ENCODE measurements around the gene OVOL3. TPM values are rescaled to one million over a fixed set of nuclear protein-coding genes. Genes with fewer than 3 reads are reported as not detected.

Gene OVOL3
- total RNA-seq, 5 donors from 2014 or later (not counting 1 experiment from before 2014, with no cell fraction given): not detected

GRCh38 chr19:36097036-36097435, 13.9 kb upstream of the OVOL3 start:
- no peaks in the 10 kb centered on the region for H3K9me3 ChIP-seq
- H3K4me3 ChIP-seq (ENCODE audit: control insufficient read depth in 1 of 2, extremely low read depth in 1 of 2, low read length in 1 of 2): no peak overlapping the region
- ATAC-seq (replicated peaks in 1 of 4) (no peak), DNase-seq (no peak)
- Mint-ChIP-seq H3K4me3 (no peak overlapping the region), H3K4me1 (peaks cover 0 to 13% (median 10%) of the 10 kb centered on the region in 3 donors), H3K9me3 (no peaks in the 10 kb centered on the region), H3K27me3 (no peaks in the 10 kb centered on the region), H3K27ac (no peak overlapping the region), H3K36me3 (no peaks in the 10 kb centered on the region)
- H3K4me1 ChIP-seq (ENCODE audit: control insufficient read depth in 1 of 2, extremely low read depth in 1 of 2, insufficient read depth in 2 of 2, low read length in 2 of 2): peaks cover 0 to 14% of the 10 kb centered on the region in 2 experiments
- POLR2A ChIA-PET: no interaction called here
- WGBS (ENCODE audit: insufficient coverage): no CpG with 5 or more reads among the region's 6 CpGs
- no peaks in the 10 kb centered on the region for H3K27me3 ChIP-seq (replicated peaks in 1 of 2; ENCODE audit: control insufficient read depth in 2 of 2, extremely low read depth in 1 of 2, insufficient read depth in 2 of 2, low read length in 1 of 2)
- CTCF ChIA-PET: no interaction called here
- peaks cover 0 to 7% of the 10 kb centered on the region in 2 donors for H3K36me3 ChIP-seq (ENCODE audit: control insufficient read depth in 2 of 2, extremely low read depth in 1 of 2, insufficient read depth in 1 of 2, low read length in 1 of 2)
- H3K27ac ChIP-seq (ENCODE audit: low read length): no peak overlapping the region

GRCh38 chr19:36099166-36099785, 11.7 kb upstream of the OVOL3 start:
- H3K9me3 Mint-ChIP-seq: no peaks in the 10 kb centered on the region
- DNase-seq: no peak
- no peak overlapping the region for H3K27ac Mint-ChIP-seq
- 97% methylated on average over 17 of the region's 19 CpGs for WGBS (ENCODE audit: insufficient coverage)
- no peaks in the 10 kb centered on the region for H3K9me3 ChIP-seq
- H3K4me3 ChIP-seq (ENCODE audit: control insufficient read depth in 1 of 2, extremely low read depth in 1 of 2, low read length in 1 of 2): no peak overlapping the region
- ChIA-PET CTCF (interaction anchor here in 1 of 2 donors (0.7 kb wide), 1 partner anchor 847 kb away, joined by 9 read pairs; no protein-coding TSS in a partner anchor), POLR2A (no interaction called here)
- no peaks in the 10 kb centered on the region for H3K27me3 Mint-ChIP-seq
- no peaks in the 10 kb centered on the region for H3K27me3 ChIP-seq (replicated peaks in 1 of 2; ENCODE audit: control insufficient read depth in 2 of 2, extremely low read depth in 1 of 2, insufficient read depth in 2 of 2, low read length in 1 of 2)
- no peaks in the 10 kb centered on the region for H3K4me1 ChIP-seq (ENCODE audit: control insufficient read depth in 1 of 2, extremely low read depth in 1 of 2, insufficient read depth in 2 of 2, low read length in 2 of 2)
- no peaks in the 10 kb centered on the region for H3K36me3 Mint-ChIP-seq
- ATAC-seq (replicated peaks in 1 of 4): no peak
- peaks cover 4 to 13% of the 10 kb centered on the region in 2 donors for H3K36me3 ChIP-seq (ENCODE audit: control insufficient read depth in 2 of 2, extremely low read depth in 1 of 2, insufficient read depth in 1 of 2, low read length in 1 of 2)
- H3K27ac ChIP-seq (ENCODE audit: low read length): no peak overlapping the region
- H3K4me3 Mint-ChIP-seq: no peak overlapping the region
- no peaks in the 10 kb centered on the region for H3K4me1 Mint-ChIP-seq

- POLR2A ChIA-PET: no interaction called here
- ATAC-seq (replicated peaks in 1 of 4) (no peak), DNase-seq (no peak)
- Mint-ChIP-seq H3K4me1 (no peaks in the 10 kb centered on the region), H3K36me3 (no peaks in the 10 kb centered on the region), H3K4me3 (no peak overlapping the region), H3K9me3 (no peaks in the 10 kb centered on the region), H3K27me3 (no peaks in the 10 kb centered on the region), H3K27ac (no peak overlapping the region)
- Histone ChIP-seq H3K9me3 (no peaks in the 10 kb centered on the region), H3K4me3 (ENCODE audit: control insufficient read depth in 1 of 2, extremely low read depth in 1 of 2, low read length in 1 of 2) (no peak overlapping the region), H3K36me3 (ENCODE audit: control insufficient read depth in 2 of 2, extremely low read depth in 1 of 2, insufficient read depth in 1 of 2, low read length in 1 of 2) (peaks cover 4 to 13% of the 10 kb centered on the region in 2 donors), H3K4me1 (ENCODE audit: control insufficient read depth in 1 of 2, extremely low read depth in 1 of 2, insufficient read depth in 2 of 2, low read length in 2 of 2) (no peaks in the 10 kb centered on the region), H3K27me3 (replicated peaks in 1 of 2; ENCODE audit: control insufficient read depth in 2 of 2, extremely low read depth in 1 of 2, insufficient read depth in 2 of 2, low read length in 1 of 2) (no peaks in the 10 kb centered on the region), H3K27ac (ENCODE audit: low read length) (no peak overlapping the region)
- CTCF ChIA-PET: interaction anchor here in 1 of 2 donors (0.5 kb wide), 1 partner anchor 47 kb away, joined by 3 read pairs; no protein-coding TSS in a partner anchor
- WGBS (ENCODE audit: insufficient coverage): 96% methylated on average over 4 of the region's 5 CpGs
These were observed 10.5 kb upstream of the OVOL3 start for GRCh38 chr19:36100476-36100875.

- no peaks in the 10 kb centered on the region for H3K4me1 Mint-ChIP-seq
- Histone ChIP-seq H3K27ac (ENCODE audit: low read length) (no peak overlapping the region), H3K27me3 (replicated peaks in 1 of 2; ENCODE audit: control insufficient read depth in 2 of 2, extremely low read depth in 1 of 2, insufficient read depth in 2 of 2, low read length in 1 of 2) (no peaks in the 10 kb centered on the region), H3K9me3 (no peaks in the 10 kb centered on the region), H3K36me3 (ENCODE audit: control insufficient read depth in 2 of 2, extremely low read depth in 1 of 2, insufficient read depth in 1 of 2, low read length in 1 of 2) (peaks cover 4 to 13% of the 10 kb centered on the region in 2 donors), H3K4me1 (ENCODE audit: control insufficient read depth in 1 of 2, extremely low read depth in 1 of 2, insufficient read depth in 2 of 2, low read length in 2 of 2) (no peaks in the 10 kb centered on the region), H3K4me3 (ENCODE audit: control insufficient read depth in 1 of 2, extremely low read depth in 1 of 2, low read length in 1 of 2) (no peak overlapping the region)
- ChIA-PET POLR2A (no interaction called here), CTCF (no interaction called here)
- no peaks in the 10 kb centered on the region for H3K9me3 Mint-ChIP-seq
- no peak overlapping the region for H3K27ac Mint-ChIP-seq
- no peak overlapping the region for H3K4me3 Mint-ChIP-seq
- no peaks in the 10 kb centered on the region for H3K27me3 Mint-ChIP-seq
- no peak for DNase-seq
- H3K36me3 Mint-ChIP-seq: peaks cover 2% of the 10 kb centered on the region
- 97% methylated on average over 26 of the region's 27 CpGs for WGBS (ENCODE audit: insufficient coverage)
- ATAC-seq (replicated peaks in 1 of 4): no peak
These were observed 9.2 kb upstream of the OVOL3 start for GRCh38 chr19:36101550-36102327.

GRCh38 chr19:36103040-36103626, 7.8 kb upstream of the OVOL3 start:
- H3K27ac Mint-ChIP-seq: no peak overlapping the region
- no peaks in the 10 kb centered on the region for H3K27me3 ChIP-seq (replicated peaks in 1 of 2; ENCODE audit: control insufficient read depth in 2 of 2, extremely low read depth in 1 of 2, insufficient read depth in 2 of 2, low read length in 1 of 2)
- H3K36me3 Mint-ChIP-seq: peaks cover 2% of the 10 kb centered on the region
- no peaks in the 10 kb centered on the region for H3K9me3 Mint-ChIP-seq
- CTCF ChIA-PET: interaction anchor here in 1 of 2 donors (0.5 to 0.6 kb wide), 2 partner anchors 47 to 49 kb away, joined by 3 to 10 read pairs; no protein-coding TSS in a partner anchor
- no peak for DNase-seq
- no peak overlapping the region for H3K4me3 ChIP-seq (ENCODE audit: control insufficient read depth in 1 of 2, extremely low read depth in 1 of 2, low read length in 1 of 2)
- no peaks in the 10 kb centered on the region for H3K9me3 ChIP-seq
- 97% methylated on average over 24 of the region's 24 CpGs for WGBS (ENCODE audit: insufficient coverage)
- no peak overlapping the region for H3K27ac ChIP-seq (ENCODE audit: low read length)
- peaks cover 4 to 13% of the 10 kb centered on the region in 2 donors for H3K36me3 ChIP-seq (ENCODE audit: control insufficient read depth in 2 of 2, extremely low read depth in 1 of 2, insufficient read depth in 1 of 2, low read length in 1 of 2)
- H3K4me1 ChIP-seq (ENCODE audit: control insufficient read depth in 1 of 2, extremely low read depth in 1 of 2, insufficient read depth in 2 of 2, low read length in 2 of 2): no peaks in the 10 kb centered on the region
- no peaks in the 10 kb centered on the region for H3K27me3 Mint-ChIP-seq
- H3K4me1 Mint-ChIP-seq: no peaks in the 10 kb centered on the region
- ATAC-seq (replicated peaks in 1 of 4): no peak
- H3K4me3 Mint-ChIP-seq: no peak overlapping the region
- POLR2A ChIA-PET: no interaction called here

GRCh38 chr19:36103842-36104552, 6.9 kb upstream of the OVOL3 start:
- no peak overlapping the region for H3K4me3 ChIP-seq (ENCODE audit: control insufficient read depth in 1 of 2, extremely low read depth in 1 of 2, low read length in 1 of 2)
- DNase-seq (no peak), ATAC-seq (replicated peaks in 1 of 4) (no peak)
- H3K36me3 ChIP-seq (ENCODE audit: control insufficient read depth in 2 of 2, extremely low read depth in 1 of 2, insufficient read depth in 1 of 2, low read length in 1 of 2): peaks cover 4 to 13% of the 10 kb centered on the region in 2 donors
- WGBS (ENCODE audit: insufficient coverage): 97% methylated on average over 9 of the region's 12 CpGs
- no peaks in the 10 kb centered on the region for H3K9me3 ChIP-seq
- Mint-ChIP-seq H3K27me3 (no peaks in the 10 kb centered on the region), H3K4me3 (no peak overlapping the region), H3K4me1 (no peaks in the 10 kb centered on the region), H3K9me3 (no peaks in the 10 kb centered on the region), H3K36me3 (peaks cover 2% of the 10 kb centered on the region), H3K27ac (no peak overlapping the region)
- no peak overlapping the region for H3K27ac ChIP-seq (ENCODE audit: low read length)
- no peaks in the 10 kb centered on the region for H3K27me3 ChIP-seq (replicated peaks in 1 of 2; ENCODE audit: control insufficient read depth in 2 of 2, extremely low read depth in 1 of 2, insufficient read depth in 2 of 2, low read length in 1 of 2)
- ChIA-PET CTCF (no interaction called here), POLR2A (no interaction called here)
- no peaks in the 10 kb centered on the region for H3K4me1 ChIP-seq (ENCODE audit: control insufficient read depth in 1 of 2, extremely low read depth in 1 of 2, insufficient read depth in 2 of 2, low read length in 2 of 2)

Data from T-cell (primary cell).